ENCODE measurements around the gene CTXN2. TPM values are rescaled to one million over a fixed set of nuclear protein-coding genes. Genes with fewer than 3 reads are reported as not detected.

The CTXN2 gene
- total and polyA plus RNA-seq, 4 experiments from 2014 or later: not detected

- H3K27ac Mint-ChIP-seq: peak overlapping the region in 1 of 7 donors; percentile 24
- intact Hi-C loops (cut with micrococcal nuclease): loop anchor here (10.0 kb wide), 1 partner anchor 156 kb away; the partner anchor contains the start of gene DUT
- POLR2A ChIA-PET (ENCODE audit: partially characterized antibody): no interaction called here
Observed at GRCh38 chr15:48178648-48178931, 12.9 kb upstream of the CTXN2 start.

DNA sequence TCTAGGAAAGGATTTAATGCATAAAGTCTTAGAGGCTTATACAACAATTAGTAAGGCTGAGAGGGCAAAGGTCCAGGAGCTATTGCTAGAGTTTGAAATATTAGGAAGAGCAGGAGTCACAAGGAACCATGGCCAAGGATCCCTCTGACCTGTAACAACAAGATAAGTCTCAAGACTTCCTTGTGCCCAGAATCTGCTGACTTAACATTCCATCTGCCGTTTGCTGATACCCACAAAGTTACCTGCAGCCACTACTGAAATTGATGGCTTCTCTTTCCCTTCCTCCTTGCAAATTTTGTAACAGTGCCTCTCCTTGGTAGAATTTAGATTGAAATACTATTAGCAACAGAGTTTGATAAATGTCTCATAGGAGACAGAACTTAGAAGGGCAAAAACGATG is 8.7 kb upstream of the CTXN2 start:
- no peak for DNase-seq
- H3K4me1 Mint-ChIP-seq: peaks cover 0 to 4% (median 1%) of the 10 kb centered on the region in 4 donors
- Histone ChIP-seq H3K4me3 (ENCODE audit: low read length in 2 of 2) (no peak overlapping the region), H3K4me1 (ENCODE audit: insufficient read depth, low read length) (no peaks in the 10 kb centered on the region), H3K27ac (ENCODE audit: low read depth, low read length) (no peak overlapping the region), H3K36me3 (ENCODE audit: insufficient read depth, low read length) (no peaks in the 10 kb centered on the region), H3K27me3 (ENCODE audit: insufficient read depth, low read length) (no peaks in the 10 kb centered on the region), H3K9me3 (ENCODE audit: control insufficient read depth in 1 of 2, low read length in 2 of 2) (no peaks in the 10 kb centered on the region)
- ChIA-PET POLR2A (ENCODE audit: partially characterized antibody) (no interaction called here), CTCF (ENCODE audit: partially characterized antibody) (no interaction called here)
- peaks cover 6 to 14% of the 10 kb centered on the region in 2 donors for H3K27me3 Mint-ChIP-seq
- H3K9me3 Mint-ChIP-seq: peaks cover 0 to 5% (median 1%) of the 10 kb centered on the region in 8 donors
- no peak overlapping the region for H3K4me3 Mint-ChIP-seq
- H3K36me3 Mint-ChIP-seq: no peaks in the 10 kb centered on the region
- intact Hi-C loops (cut with micrococcal nuclease): no loop called here
- no peak overlapping the region for H3K27ac Mint-ChIP-seq

More at GRCh38 chr15:48178648-48178931, 12.9 kb upstream of the CTXN2 start:
- H3K4me1 Mint-ChIP-seq: peaks cover 9 to 18% (median 12%) of the 10 kb centered on the region in 4 donors
- H3K36me3 ChIP-seq (ENCODE audit: insufficient read depth, low read length): no peaks in the 10 kb centered on the region
- peaks cover 0 to 4% (median 0%) of the 10 kb centered on the region in 8 donors for H3K9me3 Mint-ChIP-seq
- peaks cover 0 to 4% of the 10 kb centered on the region in 2 donors for H3K36me3 Mint-ChIP-seq
- DNase-seq: no peak
- no peak overlapping the region for H3K27ac ChIP-seq (ENCODE audit: low read depth, low read length)
- H3K4me1 ChIP-seq (ENCODE audit: insufficient read depth, low read length): peaks cover 13% of the 10 kb centered on the region
- CTCF ChIA-PET (ENCODE audit: partially characterized antibody): no interaction called here
- H3K27me3 ChIP-seq (ENCODE audit: insufficient read depth, low read length): no peaks in the 10 kb centered on the region
- peaks cover 5 to 11% of the 10 kb centered on the region in 2 donors for H3K27me3 Mint-ChIP-seq
- peak overlapping the region in 1 of 2 donors; percentile 58 for H3K4me3 ChIP-seq (ENCODE audit: low read length in 2 of 2)
- no peaks in the 10 kb centered on the region for H3K9me3 ChIP-seq (ENCODE audit: control insufficient read depth in 1 of 2, low read length in 2 of 2)
- peak overlapping the region; percentile 63 to 90 (median 74) for H3K4me3 Mint-ChIP-seq

- Mint-ChIP-seq H3K36me3 (no peaks in the 10 kb centered on the region), H3K4me3 (no peak overlapping the region), H3K27me3 (peaks cover 6 to 16% of the 10 kb centered on the region in 2 donors), H3K4me1 (no peaks in the 10 kb centered on the region), H3K9me3 (peaks cover 0 to 5% (median under 1%) of the 10 kb centered on the region in 8 donors), H3K27ac (no peak overlapping the region)
- H3K4me1 ChIP-seq (ENCODE audit: insufficient read depth, low read length): no peaks in the 10 kb centered on the region
- intact Hi-C loops (cut with micrococcal nuclease): no loop called here
- POLR2A ChIA-PET (ENCODE audit: partially characterized antibody): no interaction called here
- H3K9me3 ChIP-seq (ENCODE audit: control insufficient read depth in 1 of 2, low read length in 2 of 2): no peaks in the 10 kb centered on the region
- no peak for DNase-seq
- no peak overlapping the region for H3K27ac ChIP-seq (ENCODE audit: low read depth, low read length)
- no peak overlapping the region for H3K4me3 ChIP-seq (ENCODE audit: low read length in 2 of 2)
- CTCF ChIA-PET (ENCODE audit: partially characterized antibody): no interaction called here
- H3K36me3 ChIP-seq (ENCODE audit: insufficient read depth, low read length): no peaks in the 10 kb centered on the region
- no peaks in the 10 kb centered on the region for H3K27me3 ChIP-seq (ENCODE audit: insufficient read depth, low read length)
Observed at GRCh38 chr15:48185529-48185928, 5.9 kb upstream of the CTXN2 start.

GRCh38 chr15:48186271-48186670 is 5.2 kb upstream of the CTXN2 start:
- Histone ChIP-seq H3K4me1 (ENCODE audit: insufficient read depth, low read length) (no peaks in the 10 kb centered on the region), H3K27ac (ENCODE audit: low read depth, low read length) (no peak overlapping the region), H3K36me3 (ENCODE audit: insufficient read depth, low read length) (no peaks in the 10 kb centered on the region), H3K27me3 (ENCODE audit: insufficient read depth, low read length) (no peaks in the 10 kb centered on the region), H3K4me3 (ENCODE audit: low read length in 2 of 2) (no peak overlapping the region), H3K9me3 (ENCODE audit: control insufficient read depth in 1 of 2, low read length in 2 of 2) (no peaks in the 10 kb centered on the region)
- CTCF ChIA-PET (ENCODE audit: partially characterized antibody): no interaction called here
- no peaks in the 10 kb centered on the region for H3K36me3 Mint-ChIP-seq
- no peak overlapping the region for H3K27ac Mint-ChIP-seq
- POLR2A ChIA-PET (ENCODE audit: partially characterized antibody): no interaction called here
- H3K4me3 Mint-ChIP-seq: no peak overlapping the region
- H3K27me3 Mint-ChIP-seq: peaks cover 11 to 17% of the 10 kb centered on the region in 2 donors
- peaks cover 0 to under 1% (median 0%) of the 10 kb centered on the region in 4 donors for H3K4me1 Mint-ChIP-seq
- intact Hi-C loops (cut with micrococcal nuclease): no loop called here
- peaks cover 0 to 7% (median 1%) of the 10 kb centered on the region in 8 donors for H3K9me3 Mint-ChIP-seq
- DNase-seq: no peak

DNA sequence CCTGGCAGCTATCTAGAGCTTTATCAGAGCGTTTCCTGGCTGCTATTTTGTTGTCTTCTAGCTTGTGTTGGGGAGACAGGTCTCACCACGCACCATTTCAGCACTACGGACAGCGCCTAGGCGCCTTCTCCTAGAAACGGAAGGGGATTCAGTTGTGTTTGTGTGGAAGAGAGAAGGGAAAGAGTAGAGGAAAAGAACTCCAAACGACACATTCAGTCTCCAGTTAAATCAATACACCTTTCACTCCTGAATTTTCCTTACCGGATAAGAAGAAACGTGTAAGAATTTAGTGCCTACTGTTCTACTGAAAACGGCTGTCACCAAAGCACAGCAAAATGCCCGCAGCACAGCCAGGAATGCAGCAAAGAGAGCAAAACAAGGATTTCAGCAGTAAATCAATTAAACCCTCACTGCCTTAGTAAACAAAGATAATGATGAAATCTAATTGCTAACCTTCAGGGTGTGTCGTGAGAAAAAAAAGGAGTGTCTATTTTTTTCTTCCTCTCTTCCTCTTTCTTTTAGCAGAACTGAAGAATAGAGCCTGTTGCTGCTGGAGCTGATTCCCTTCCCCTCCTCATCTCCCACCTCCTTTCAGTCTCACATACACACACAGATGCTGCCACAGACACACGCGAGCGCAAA is 412 bp upstream of the CTXN2 start:
- H3K27me3 ChIP-seq (ENCODE audit: insufficient read depth, low read length): peaks cover 6% of the 10 kb centered on the region
- H3K36me3 ChIP-seq (ENCODE audit: insufficient read depth, low read length): no peaks in the 10 kb centered on the region
- intact Hi-C loops (cut with micrococcal nuclease): loop anchor here (10.0 kb wide), 1 partner anchor 64 kb away; no protein-coding TSS in a partner anchor
- Mint-ChIP-seq H3K27ac (no peak overlapping the region), H3K36me3 (no peaks in the 10 kb centered on the region), H3K4me1 (peaks cover 0 to 2% (median 0%) of the 10 kb centered on the region in 4 donors), H3K27me3 (peaks cover 16 to 22% of the 10 kb centered on the region in 2 donors), H3K9me3 (peaks cover 0 to 12% (median 1%) of the 10 kb centered on the region in 8 donors), H3K4me3 (no peak overlapping the region)
- H3K9me3 ChIP-seq (ENCODE audit: control insufficient read depth in 1 of 2, low read length in 2 of 2): no peaks in the 10 kb centered on the region
- H3K4me3 ChIP-seq (ENCODE audit: low read length in 2 of 2): no peak overlapping the region
- no peak overlapping the region for H3K27ac ChIP-seq (ENCODE audit: low read depth, low read length)
- ChIA-PET POLR2A (ENCODE audit: partially characterized antibody) (no interaction called here), CTCF (ENCODE audit: partially characterized antibody) (no interaction called here)
- DNase-seq: peak in 4 of 5 donors; percentile 1 to 19 (median 4)
- H3K4me1 ChIP-seq (ENCODE audit: insufficient read depth, low read length): no peaks in the 10 kb centered on the region

DNA sequence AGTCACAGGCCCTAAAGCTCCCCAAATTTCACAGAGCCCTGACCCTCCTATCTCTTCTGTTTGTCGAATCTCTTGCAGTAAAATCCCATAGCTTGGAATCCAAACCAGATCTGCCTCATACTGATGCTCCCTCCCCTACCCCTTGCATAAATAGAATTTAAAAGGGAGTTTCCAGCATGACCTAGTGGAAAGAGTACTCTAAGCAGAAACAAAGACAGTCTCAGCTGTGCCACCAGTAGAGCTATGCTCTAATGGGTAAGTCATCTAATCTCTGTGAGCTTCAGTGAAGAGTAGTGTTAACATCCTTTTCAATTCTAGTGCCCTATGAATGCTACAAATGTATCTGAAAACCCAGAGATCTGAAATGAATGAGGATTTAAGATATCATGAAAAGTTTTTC is 10.6 kb downstream of the CTXN2 start:
- H3K4me3 ChIP-seq (ENCODE audit: low read length in 2 of 2): no peak overlapping the region
- H3K27me3 ChIP-seq (ENCODE audit: insufficient read depth, low read length): no peaks in the 10 kb centered on the region
- H3K27ac ChIP-seq (ENCODE audit: low read depth, low read length): no peak overlapping the region
- H3K9me3 Mint-ChIP-seq: peaks cover 0 to 3% (median 0%) of the 10 kb centered on the region in 8 donors
- H3K36me3 Mint-ChIP-seq: no peaks in the 10 kb centered on the region
- no peaks in the 10 kb centered on the region for H3K36me3 ChIP-seq (ENCODE audit: insufficient read depth, low read length)
- no peak overlapping the region for H3K4me3 Mint-ChIP-seq
- H3K27me3 Mint-ChIP-seq: peaks cover 2 to 12% of the 10 kb centered on the region in 2 donors
- intact Hi-C loops (cut with micrococcal nuclease): no loop called here
- ChIA-PET CTCF (ENCODE audit: partially characterized antibody) (no interaction called here), POLR2A (ENCODE audit: partially characterized antibody) (no interaction called here)
- no peaks in the 10 kb centered on the region for H3K4me1 Mint-ChIP-seq
- no peaks in the 10 kb centered on the region for H3K4me1 ChIP-seq (ENCODE audit: insufficient read depth, low read length)
- H3K9me3 ChIP-seq (ENCODE audit: control insufficient read depth in 1 of 2, low read length in 2 of 2): no peaks in the 10 kb centered on the region
- no peak for DNase-seq
- H3K27ac Mint-ChIP-seq: no peak overlapping the region

DNA sequence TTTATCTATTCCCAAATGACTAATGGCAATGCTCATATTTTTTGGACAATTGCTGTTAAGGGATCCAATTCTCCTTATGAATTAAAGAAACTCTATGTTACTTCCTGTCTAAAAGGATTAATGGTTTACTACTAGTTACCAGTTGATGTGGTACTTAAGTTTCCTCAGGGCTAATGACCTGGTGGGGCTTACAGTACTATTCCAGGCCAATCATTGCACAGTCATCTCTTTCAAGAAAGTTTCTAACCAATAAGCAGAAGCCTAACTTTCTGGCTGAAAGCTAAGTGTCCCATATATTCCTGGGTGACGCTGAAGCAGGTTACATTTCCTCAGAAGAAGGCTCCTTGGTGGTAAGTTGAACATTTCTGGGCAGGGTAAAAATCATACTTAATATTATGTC is 14.5 kb downstream of the CTXN2 start, which contains the start of gene SLC12A1:
Gene SLC12A1 (plus strand): TSS at position 322 of the 400 bp plus-strand sequence. CDS start 1,418 bp downstream, outside the sequence.
- no peaks in the 10 kb centered on the region for H3K27me3 ChIP-seq (ENCODE audit: insufficient read depth, low read length)
- no peak for DNase-seq
- H3K4me1 ChIP-seq (ENCODE audit: insufficient read depth, low read length): no peaks in the 10 kb centered on the region
- H3K9me3 Mint-ChIP-seq: peaks cover 0 to 3% (median 0%) of the 10 kb centered on the region in 8 donors
- H3K4me3 Mint-ChIP-seq: no peak within 1 kb of the TSS
- POLR2A ChIA-PET (ENCODE audit: partially characterized antibody): no interaction called here
- H3K27ac Mint-ChIP-seq: no peak within 1 kb of the TSS
- H3K9me3 ChIP-seq (ENCODE audit: control insufficient read depth in 1 of 2, low read length in 2 of 2): no peaks in the 10 kb centered on the region
- no peaks in the 10 kb centered on the region for H3K36me3 Mint-ChIP-seq
- H3K27me3 Mint-ChIP-seq: peaks cover 4 to 7% of the 10 kb centered on the region in 2 donors
- CTCF ChIA-PET (ENCODE audit: partially characterized antibody): no interaction called here
- no peak within 1 kb of the TSS for H3K4me3 ChIP-seq (ENCODE audit: low read length in 2 of 2)
- H3K36me3 ChIP-seq (ENCODE audit: insufficient read depth, low read length): no peaks in the 10 kb centered on the region
- no peaks in the 10 kb centered on the region for H3K4me1 Mint-ChIP-seq
- intact Hi-C loops (cut with micrococcal nuclease): no loop called here
- no peak within 1 kb of the TSS for H3K27ac ChIP-seq (ENCODE audit: low read depth, low read length)

Data from CD4-positive, alpha-beta memory T cell (primary cell).